Measurements from ENCODE around the gene KCNK13. TPM values are rescaled to one million over a fixed set of nuclear protein-coding genes. Genes with fewer than 3 reads are reported as not detected.

Gene KCNK13
- total and polyA plus RNA-seq, 8 donors, result 0.08 to 0.97 (median 0.13) TPM; not detected in 2

DNA sequence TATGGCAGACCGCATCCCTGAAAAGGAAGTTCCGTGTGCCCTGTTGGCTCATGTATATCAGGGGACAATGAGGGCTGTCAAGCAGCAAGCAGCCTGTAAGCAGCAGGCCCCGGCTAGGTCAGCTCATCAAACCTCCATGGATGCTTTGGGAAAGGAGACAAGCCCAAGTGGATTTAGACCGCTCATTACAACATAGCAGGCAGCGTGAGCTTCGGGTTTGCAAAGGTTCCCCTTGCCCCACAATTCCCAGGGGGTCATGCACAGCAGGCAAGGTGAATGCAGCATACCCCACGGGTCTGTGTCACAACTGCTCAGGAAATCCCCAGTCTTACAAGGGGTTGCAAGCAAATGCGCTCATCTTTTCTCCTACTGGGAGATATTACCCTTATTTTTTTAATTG is 54.6 kb downstream of the KCNK13 start:
- Histone ChIP-seq H3K27me3 (no peaks in the 10 kb centered on the region), H3K4me1 (no peaks in the 10 kb centered on the region), H3K36me3 (no peaks in the 10 kb centered on the region), H3K4me3 (no peak overlapping the region), H3K27ac (no peak overlapping the region), H3K9me3 (no peaks in the 10 kb centered on the region)
- intact Hi-C loops (cut with DNase I), result no loop called here
- FAIRE-seq (no peak), DNase-seq (no peak), ATAC-seq (no peak)
- 63 to 69% methylated on average over 8 of the region's 8 CpGs for WGBS, 2 donors
- TF ChIP-seq, protein P1, sequence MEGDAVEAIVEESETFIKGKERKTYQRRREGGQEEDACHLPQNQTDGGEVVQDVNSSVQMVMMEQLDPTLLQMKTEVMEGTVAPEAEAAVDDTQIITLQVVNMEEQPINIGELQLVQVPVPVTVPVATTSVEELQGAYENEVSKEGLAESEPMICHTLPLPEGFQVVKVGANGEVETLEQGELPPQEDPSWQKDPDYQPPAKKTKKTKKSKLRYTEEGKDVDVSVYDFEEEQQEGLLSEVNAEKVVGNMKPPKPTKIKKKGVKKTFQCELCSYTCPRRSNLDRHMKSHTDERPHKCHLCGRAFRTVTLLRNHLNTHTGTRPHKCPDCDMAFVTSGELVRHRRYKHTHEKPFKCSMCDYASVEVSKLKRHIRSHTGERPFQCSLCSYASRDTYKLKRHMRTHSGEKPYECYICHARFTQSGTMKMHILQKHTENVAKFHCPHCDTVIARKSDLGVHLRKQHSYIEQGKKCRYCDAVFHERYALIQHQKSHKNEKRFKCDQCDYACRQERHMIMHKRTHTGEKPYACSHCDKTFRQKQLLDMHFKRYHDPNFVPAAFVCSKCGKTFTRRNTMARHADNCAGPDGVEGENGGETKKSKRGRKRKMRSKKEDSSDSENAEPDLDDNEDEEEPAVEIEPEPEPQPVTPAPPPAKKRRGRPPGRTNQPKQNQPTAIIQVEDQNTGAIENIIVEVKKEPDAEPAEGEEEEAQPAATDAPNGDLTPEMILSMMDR (IDR thresholded peaks at IDR 0.05), result no peak

DNA sequence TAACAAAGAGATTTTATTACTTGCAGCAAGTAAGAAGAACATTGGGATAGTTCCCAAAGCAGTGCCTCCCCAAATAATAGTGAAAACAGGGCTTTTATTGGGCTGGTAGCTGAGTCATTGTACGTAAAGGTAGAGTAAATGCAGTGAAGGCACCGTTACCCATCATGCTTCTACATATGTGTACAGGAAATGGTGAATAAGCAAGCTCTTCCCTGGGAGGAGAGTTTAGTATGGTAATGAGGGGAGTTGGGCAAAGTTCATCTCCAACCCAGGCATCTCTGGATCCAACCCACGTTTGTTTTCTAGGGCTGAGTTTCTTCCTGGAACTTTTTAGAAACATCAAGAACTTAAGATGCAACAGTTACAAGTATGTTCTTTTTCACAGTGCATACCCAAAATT is 56.2 kb downstream of the KCNK13 start:
- TF ChIP-seq, protein P1 (IDR thresholded peaks at IDR 0.05), result no peak
- no peak overlapping the region for H3K4me3 ChIP-seq
- H3K36me3 ChIP-seq, result no peaks in the 10 kb centered on the region
- no peak overlapping the region for H3K27ac ChIP-seq
- ATAC-seq, result no peak
- 63 to 65% methylated on average over 3 of the region's 3 CpGs for WGBS, 2 donors
- FAIRE-seq, result no peak
- no peak for DNase-seq
- no peaks in the 10 kb centered on the region for H3K4me1 ChIP-seq
- H3K9me3 ChIP-seq, result no peaks in the 10 kb centered on the region
- intact Hi-C loops (cut with DNase I), result no loop called here
- H3K27me3 ChIP-seq, result no peaks in the 10 kb centered on the region

DNA sequence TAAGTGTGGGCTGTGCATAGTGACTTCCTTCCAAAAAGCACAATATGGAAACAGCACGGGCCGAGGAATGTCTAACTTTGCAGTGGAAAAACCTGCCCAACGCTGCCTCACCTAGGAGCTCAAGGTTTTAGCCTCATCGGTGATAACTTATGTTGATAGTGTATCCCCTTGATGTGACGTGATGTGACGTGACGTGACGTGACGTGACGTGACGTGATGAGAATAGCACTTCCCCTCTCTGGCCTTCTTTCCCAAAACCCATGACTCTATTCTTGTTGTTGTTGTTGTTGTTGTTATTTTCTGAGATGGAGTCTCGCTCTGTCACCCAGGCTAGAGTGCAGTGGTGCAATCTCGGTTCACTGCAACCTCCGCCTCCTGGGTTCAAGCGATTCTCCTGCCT is 64.5 kb downstream of the KCNK13 start:
- DNase-seq (no peak), FAIRE-seq (no peak), ATAC-seq (no peak)
- 84 to 88% methylated on average over 15 of the region's 15 CpGs for WGBS, 2 donors
- intact Hi-C loops (cut with DNase I), result no loop called here
- Histone ChIP-seq H3K4me1 (no peaks in the 10 kb centered on the region), H3K9me3 (no peaks in the 10 kb centered on the region), H3K27ac (no peak overlapping the region), H3K4me3 (no peak overlapping the region), H3K27me3 (no peaks in the 10 kb centered on the region), H3K36me3 (no peaks in the 10 kb centered on the region)
- TF ChIP-seq, protein P1 (IDR thresholded peaks at IDR 0.05), result no peak

DNA sequence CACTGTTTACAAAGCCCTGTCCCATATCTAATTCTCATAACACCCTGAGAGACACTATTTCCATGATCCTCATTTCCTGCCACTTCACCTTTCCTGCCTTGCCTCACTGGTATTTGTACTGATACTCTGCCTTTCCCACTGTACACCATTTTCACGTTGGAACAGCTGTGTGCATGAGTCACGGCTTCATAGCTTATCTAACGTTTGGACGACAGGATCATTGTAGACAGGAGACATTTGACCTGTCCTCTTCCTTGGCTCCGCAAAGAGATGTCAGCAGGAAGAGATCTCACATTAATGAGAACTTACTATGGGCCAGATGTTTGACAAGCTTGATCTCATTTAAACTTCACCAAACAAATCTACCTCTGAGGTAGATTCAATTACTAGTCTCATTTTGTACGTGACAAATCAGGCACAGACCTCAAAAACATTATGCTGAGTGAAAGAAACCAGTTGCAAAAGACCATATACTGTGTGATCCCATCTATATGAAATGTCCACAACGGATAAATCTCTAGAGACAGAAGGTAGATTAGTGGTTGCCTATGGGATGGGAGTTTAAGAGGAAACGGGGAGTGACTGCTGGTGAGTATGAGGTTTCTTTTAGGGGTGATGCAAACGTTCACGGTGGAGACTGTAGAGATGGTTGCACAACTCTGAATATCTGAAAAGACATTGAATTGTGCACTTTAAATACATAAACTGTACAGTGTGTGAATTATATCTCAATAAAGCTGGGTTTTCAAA is 71.2 kb downstream of the KCNK13 start:
- 54 to 59% methylated on average over 10 of the region's 10 CpGs for WGBS, 2 donors
- no peak for FAIRE-seq

DNA sequence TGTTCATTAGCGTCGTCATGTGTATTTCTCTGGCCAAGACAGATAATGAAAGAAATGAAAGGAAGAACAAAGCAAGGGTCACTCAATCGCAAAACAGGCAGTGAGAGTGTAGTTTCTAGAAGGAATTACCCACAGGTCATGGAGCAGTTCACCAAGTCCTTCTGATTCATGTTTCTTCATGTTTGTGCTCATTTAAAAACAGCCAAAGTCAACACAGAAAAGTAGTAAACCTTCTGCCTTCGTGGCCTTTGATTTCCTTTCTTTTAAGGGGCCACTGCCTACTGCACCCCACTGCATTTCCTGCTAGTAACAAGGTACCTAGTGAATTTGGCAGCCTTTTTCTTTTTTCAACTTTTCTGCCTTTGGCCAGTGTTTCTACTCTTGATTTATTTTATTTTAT is 75.1 kb downstream of the KCNK13 start:
- no peaks in the 10 kb centered on the region for H3K9me3 ChIP-seq
- DNase-seq, result no peak
- intact Hi-C loops (cut with DNase I), result no loop called here
- FAIRE-seq, result no peak
- H3K4me1 ChIP-seq, result no peaks in the 10 kb centered on the region
- no peak for ATAC-seq
- no peaks in the 10 kb centered on the region for H3K36me3 ChIP-seq
- no peak overlapping the region for H3K27ac ChIP-seq
- no peak overlapping the region for H3K4me3 ChIP-seq
- TF ChIP-seq, protein P1 (IDR thresholded peaks at IDR 0.05), result no peak
- WGBS, 2 donors, result 68 to 75% methylated on average over 4 of the region's 4 CpGs
- no peaks in the 10 kb centered on the region for H3K27me3 ChIP-seq

More for the DNA sequence above, 71.2 kb downstream of the KCNK13 start:
- intact Hi-C loops (cut with DNase I), result no loop called here
- ATAC-seq, result no peak
- no peak overlapping the region for H3K27ac ChIP-seq
- no peak overlapping the region for H3K4me3 ChIP-seq
- no peak for DNase-seq
- no peaks in the 10 kb centered on the region for H3K27me3 ChIP-seq
- H3K36me3 ChIP-seq, result no peaks in the 10 kb centered on the region
- H3K9me3 ChIP-seq, result no peaks in the 10 kb centered on the region
- H3K4me1 ChIP-seq, result no peaks in the 10 kb centered on the region
- TF ChIP-seq, protein P1 (IDR thresholded peaks at IDR 0.05), result no peak

Data from pancreas (tissue), 10 donors.